WTC11 (cell line): Measurements from ENCODE around the gene CTNNA2. TPM values are rescaled to one million over a fixed set of nuclear protein-coding genes. Genes with fewer than 3 reads are reported as not detected.

Experiments
- ATAC-seq: fragments of 200-7000 bp; cut with Tn5 transposase; 2 replicates; pipeline ENCODE4 v1.10.0; 2021; ENCODE audit warnings: mild to moderate bottlenecking, moderate library complexity
- CTCF ChIA-PET: fragments of 300-600 bp; sonication (Branson Sonifier 250); formaldehyde crosslinking; loops from one replicate; lab custom pipeline; 2021; ENCODE audit warnings: antibody characterized with exemption; lab: Charles Lee
- POLR2A ChIA-PET: fragments of 350-600 bp; sonication (Branson Sonifier 250); formaldehyde crosslinking; loops from one replicate; lab custom pipeline; 2021; ENCODE audit warnings: antibody characterized with exemption; lab: Charles Lee
- DNase-seq: peaks from one replicate; pipeline ENCODE4 v3.0.0; 2021; ENCODE audit warnings: low spot score
- H3K27ac Mint-ChIP-seq: 2 replicates; pipeline ENCODE4 v1.8.0; 2021; ENCODE audit warnings: mixed read lengths
- H3K27me3 Mint-ChIP-seq: 2 replicates; pipeline ENCODE4 v1.8.0; 2021; ENCODE audit warnings: low read depth, mild to moderate bottlenecking, moderate library complexity, mixed read lengths
- H3K36me3 Mint-ChIP-seq: 2 replicates; pipeline ENCODE4 v1.8.0; 2021; ENCODE audit warnings: mixed read lengths
- H3K4me1 Mint-ChIP-seq: 2 replicates; pipeline ENCODE4 v1.8.0; 2022; ENCODE audit warnings: mixed read lengths
- H3K4me3 Mint-ChIP-seq: 2 replicates; pipeline ENCODE4 v1.8.0; 2021; ENCODE audit warnings: mild to moderate bottlenecking, moderate library complexity, mixed read lengths
- H3K9me3 Mint-ChIP-seq: 2 replicates; pipeline ENCODE4 v1.8.0; 2021; ENCODE audit warnings: mixed read lengths
- EMX1 ChIP-seq: fragments of 250-450 bp; sonication (Bioruptor Pico); IDR thresholded peaks from 2 replicates; pipeline ENCODE4 v1.8.0; 2021; ENCODE audit warnings: mild to moderate bottlenecking
- ESRRA ChIP-seq: sonication (generic); formaldehyde crosslinking; IDR thresholded peaks from 2 replicates; pipeline ENCODE4 v1.8.1; 2022; ENCODE audit warnings: mild to moderate bottlenecking, missing genetic modification reagents, borderline replicate concordance
- FOXJ3 ChIP-seq: sonication (generic); formaldehyde crosslinking; IDR thresholded peaks from 2 replicates; pipeline ENCODE4 v1.9.0; 2021; ENCODE audit warnings: missing genetic modification reagents, mild to moderate bottlenecking, borderline replicate concordance
- MLX ChIP-seq: sonication (generic); formaldehyde crosslinking; IDR thresholded peaks from 2 replicates; pipeline ENCODE4 v1.8.1; 2023; ENCODE audit warnings: mild to moderate bottlenecking, missing genetic modification reagents, moderate library complexity
- NFATC4 ChIP-seq: fragments of 250-450 bp; sonication (Bioruptor Pico); IDR thresholded peaks from 2 replicates; pipeline ENCODE4 v1.9.0; 2021; ENCODE audit warnings: mild to moderate bottlenecking
- NFE2L1 ChIP-seq: sonication (generic); formaldehyde crosslinking; IDR thresholded peaks from 2 replicates; pipeline ENCODE4 v1.8.1; 2023; ENCODE audit warnings: missing genetic modification reagents
- NR2C2 ChIP-seq: sonication (generic); formaldehyde crosslinking; IDR thresholded peaks from 2 replicates; pipeline ENCODE4 v1.8.0; 2022; ENCODE audit warnings: mild to moderate bottlenecking, missing genetic modification reagents
- OVOL2 ChIP-seq: fragments of 250-450 bp; sonication (Bioruptor Pico); IDR thresholded peaks from 2 replicates; pipeline ENCODE4 v1.9.0; 2021; ENCODE audit warnings: mild to moderate bottlenecking, borderline replicate concordance
- PRDM15 ChIP-seq: sonication (generic); formaldehyde crosslinking; IDR thresholded peaks from 2 replicates; pipeline ENCODE4 v1.8.0; 2022; ENCODE audit warnings: missing genetic modification reagents
- SMAD3 ChIP-seq: sonication (generic); formaldehyde crosslinking; IDR thresholded peaks from 2 replicates; pipeline ENCODE4 v1.8.0; 2022; ENCODE audit warnings: missing genetic modification reagents, mild to moderate bottlenecking, borderline replicate concordance
- SP1 ChIP-seq: sonication (generic); formaldehyde crosslinking; conservative IDR thresholded peaks from 2 replicates; pipeline ENCODE4 v1.8.1; 2022; ENCODE audit warnings: missing genetic modification reagents
- STAT6 ChIP-seq: sonication (generic); formaldehyde crosslinking; conservative IDR thresholded peaks from 2 replicates; pipeline ENCODE4 v1.8.1; 2023; ENCODE audit warnings: mild to moderate bottlenecking, low read depth, missing genetic modification reagents, moderate library complexity
- ZMAT4 ChIP-seq: fragments of 250-450 bp; sonication (Bioruptor Pico); IDR thresholded peaks from 2 replicates; pipeline ENCODE4 v1.9.0; 2021; ENCODE audit warnings: mild to moderate bottlenecking
- ZNF232 ChIP-seq: sonication (generic); formaldehyde crosslinking; IDR thresholded peaks from 2 replicates; pipeline ENCODE4 v1.8.0; 2022; ENCODE audit warnings: mild to moderate bottlenecking, missing genetic modification reagents
- ZNF416 ChIP-seq: fragments of 250-450 bp; sonication (Bioruptor Pico); IDR thresholded peaks from 2 replicates; pipeline ENCODE4 v1.9.0; 2021; ENCODE audit warnings: mild to moderate bottlenecking, inconsistent platforms
- total RNA-seq: library from RNA; stranded (reverse); gene quantifications from 3 replicates; pipeline ENCODE4 v1.2.3, GENCODE V29; 2021
- TF ChIP-seq, protein P1 (sequence below): sonication (generic); formaldehyde crosslinking; IDR thresholded peaks from 2 replicates; pipeline ENCODE4 v1.8.0; 2023; ENCODE audit warnings: mild to moderate bottlenecking, missing genetic modification reagents
- TF ChIP-seq, protein P2 (sequence below): fragments of 200-600 bp; IDR thresholded peaks from 2 replicates; pipeline ENCODE4 v1.8.0; 2022; ENCODE audit warnings: antibody characterized with exemption
- TF ChIP-seq, protein P3 (sequence below): fragments of 250-450 bp; sonication (Bioruptor Pico); IDR thresholded peaks from 2 replicates; pipeline ENCODE4 v1.9.0; 2021; ENCODE audit warnings: mild to moderate bottlenecking

CTNNA2 gene
- total RNA-seq, 1 experiment from 2014 or later, result 3.8 TPM

DNA sequence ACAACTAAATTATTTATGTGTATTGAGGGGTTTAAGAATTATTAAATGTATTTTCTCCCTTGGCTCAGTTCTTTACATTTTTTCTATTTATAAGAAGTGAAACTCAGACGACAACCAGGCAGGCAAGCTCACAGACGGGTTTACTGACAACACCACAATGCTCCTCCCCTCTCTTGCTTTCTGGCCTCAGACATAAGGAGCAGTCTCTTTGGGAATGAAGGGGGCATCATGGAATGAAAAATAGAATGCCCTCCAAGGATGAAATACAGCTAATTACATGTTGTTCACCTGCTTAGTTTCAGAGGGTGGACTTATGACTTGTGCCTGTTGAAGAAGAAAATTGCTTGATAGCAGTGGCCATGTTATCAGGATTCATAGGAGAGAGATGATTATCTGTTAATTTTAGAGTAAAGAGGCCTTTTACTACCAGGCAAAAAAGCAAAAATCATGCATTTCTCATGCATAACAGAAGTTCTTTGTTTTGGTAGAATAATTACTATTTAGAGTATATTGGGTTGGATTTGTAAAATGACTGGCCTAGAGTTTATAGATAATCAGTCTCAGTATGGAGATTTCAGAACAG lies 963.8 kb downstream of the CTNNA2 start:
- Mint-ChIP-seq H3K4me1 (peaks cover 11% of the 10 kb centered on the region), H3K27me3 (no peaks in the 10 kb centered on the region), H3K36me3 (0 out of 2 replicates have a peak, but pooled peaks cover under 1% of the 10 kb centered on the region), H3K9me3 (peaks cover 4% of the 10 kb centered on the region), H3K27ac (no peak overlapping the region), H3K4me3 (no peak overlapping the region)
- ChIA-PET CTCF (interaction anchor here (1.0 kb wide), 1 partner anchor 153 kb away, joined by 3 read pairs; no protein-coding TSS in a partner anchor), POLR2A (interaction anchor here (0.6 kb wide), 1 partner anchor 147 kb away, joined by 3 read pairs; no protein-coding TSS in a partner anchor)
- no peak for ATAC-seq
- no peak for DNase-seq
- TF ChIP-seq, protein P1, sequence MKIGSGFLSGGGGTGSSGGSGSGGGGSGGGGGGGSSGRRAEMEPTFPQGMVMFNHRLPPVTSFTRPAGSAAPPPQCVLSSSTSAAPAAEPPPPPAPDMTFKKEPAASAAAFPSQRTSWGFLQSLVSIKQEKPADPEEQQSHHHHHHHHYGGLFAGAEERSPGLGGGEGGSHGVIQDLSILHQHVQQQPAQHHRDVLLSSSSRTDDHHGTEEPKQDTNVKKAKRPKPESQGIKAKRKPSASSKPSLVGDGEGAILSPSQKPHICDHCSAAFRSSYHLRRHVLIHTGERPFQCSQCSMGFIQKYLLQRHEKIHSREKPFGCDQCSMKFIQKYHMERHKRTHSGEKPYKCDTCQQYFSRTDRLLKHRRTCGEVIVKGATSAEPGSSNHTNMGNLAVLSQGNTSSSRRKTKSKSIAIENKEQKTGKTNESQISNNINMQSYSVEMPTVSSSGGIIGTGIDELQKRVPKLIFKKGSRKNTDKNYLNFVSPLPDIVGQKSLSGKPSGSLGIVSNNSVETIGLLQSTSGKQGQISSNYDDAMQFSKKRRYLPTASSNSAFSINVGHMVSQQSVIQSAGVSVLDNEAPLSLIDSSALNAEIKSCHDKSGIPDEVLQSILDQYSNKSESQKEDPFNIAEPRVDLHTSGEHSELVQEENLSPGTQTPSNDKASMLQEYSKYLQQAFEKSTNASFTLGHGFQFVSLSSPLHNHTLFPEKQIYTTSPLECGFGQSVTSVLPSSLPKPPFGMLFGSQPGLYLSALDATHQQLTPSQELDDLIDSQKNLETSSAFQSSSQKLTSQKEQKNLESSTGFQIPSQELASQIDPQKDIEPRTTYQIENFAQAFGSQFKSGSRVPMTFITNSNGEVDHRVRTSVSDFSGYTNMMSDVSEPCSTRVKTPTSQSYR (CRISPR knock-in tag), result no peak
- TF ChIP-seq ZNF416 (no peak), SMAD3 (CRISPR knock-in tag) (no peak), ESRRA (CRISPR knock-in tag) (no peak), ZNF232 (CRISPR knock-in tag) (no peak), SP1 (no peak)
- TF ChIP-seq, protein P2, sequence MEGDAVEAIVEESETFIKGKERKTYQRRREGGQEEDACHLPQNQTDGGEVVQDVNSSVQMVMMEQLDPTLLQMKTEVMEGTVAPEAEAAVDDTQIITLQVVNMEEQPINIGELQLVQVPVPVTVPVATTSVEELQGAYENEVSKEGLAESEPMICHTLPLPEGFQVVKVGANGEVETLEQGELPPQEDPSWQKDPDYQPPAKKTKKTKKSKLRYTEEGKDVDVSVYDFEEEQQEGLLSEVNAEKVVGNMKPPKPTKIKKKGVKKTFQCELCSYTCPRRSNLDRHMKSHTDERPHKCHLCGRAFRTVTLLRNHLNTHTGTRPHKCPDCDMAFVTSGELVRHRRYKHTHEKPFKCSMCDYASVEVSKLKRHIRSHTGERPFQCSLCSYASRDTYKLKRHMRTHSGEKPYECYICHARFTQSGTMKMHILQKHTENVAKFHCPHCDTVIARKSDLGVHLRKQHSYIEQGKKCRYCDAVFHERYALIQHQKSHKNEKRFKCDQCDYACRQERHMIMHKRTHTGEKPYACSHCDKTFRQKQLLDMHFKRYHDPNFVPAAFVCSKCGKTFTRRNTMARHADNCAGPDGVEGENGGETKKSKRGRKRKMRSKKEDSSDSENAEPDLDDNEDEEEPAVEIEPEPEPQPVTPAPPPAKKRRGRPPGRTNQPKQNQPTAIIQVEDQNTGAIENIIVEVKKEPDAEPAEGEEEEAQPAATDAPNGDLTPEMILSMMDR, result no peak

DNA sequence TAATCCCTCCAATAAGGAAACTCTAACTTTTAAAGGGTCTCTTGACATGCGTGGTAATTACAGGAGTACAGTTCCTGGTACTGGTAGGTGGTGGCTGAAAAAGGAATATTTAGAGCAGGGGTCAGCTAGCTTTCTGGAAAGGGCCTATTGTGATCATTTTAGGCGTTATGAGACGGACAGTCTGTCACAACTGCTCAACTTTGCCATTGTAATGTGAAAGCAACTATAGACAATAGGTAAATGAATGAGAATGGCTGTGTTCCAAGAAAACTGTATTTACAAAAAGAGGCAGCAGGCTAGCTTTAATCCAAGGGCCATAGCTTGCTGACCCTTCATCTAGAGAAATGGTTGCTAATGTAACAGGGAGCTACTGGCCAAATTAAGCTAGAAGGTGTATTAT lies 969.4 kb downstream of the CTNNA2 start:
- H3K27me3 Mint-ChIP-seq, result no peaks in the 10 kb centered on the region
- no peaks in the 10 kb centered on the region for H3K36me3 Mint-ChIP-seq
- peaks cover 9% of the 10 kb centered on the region for H3K4me1 Mint-ChIP-seq
- H3K27ac Mint-ChIP-seq, result no peak overlapping the region
- ATAC-seq, result no peak
- TF ChIP-seq NFATC4 (CRISPR knock-in tag), result no peak
- TF ChIP-seq, protein P3, sequence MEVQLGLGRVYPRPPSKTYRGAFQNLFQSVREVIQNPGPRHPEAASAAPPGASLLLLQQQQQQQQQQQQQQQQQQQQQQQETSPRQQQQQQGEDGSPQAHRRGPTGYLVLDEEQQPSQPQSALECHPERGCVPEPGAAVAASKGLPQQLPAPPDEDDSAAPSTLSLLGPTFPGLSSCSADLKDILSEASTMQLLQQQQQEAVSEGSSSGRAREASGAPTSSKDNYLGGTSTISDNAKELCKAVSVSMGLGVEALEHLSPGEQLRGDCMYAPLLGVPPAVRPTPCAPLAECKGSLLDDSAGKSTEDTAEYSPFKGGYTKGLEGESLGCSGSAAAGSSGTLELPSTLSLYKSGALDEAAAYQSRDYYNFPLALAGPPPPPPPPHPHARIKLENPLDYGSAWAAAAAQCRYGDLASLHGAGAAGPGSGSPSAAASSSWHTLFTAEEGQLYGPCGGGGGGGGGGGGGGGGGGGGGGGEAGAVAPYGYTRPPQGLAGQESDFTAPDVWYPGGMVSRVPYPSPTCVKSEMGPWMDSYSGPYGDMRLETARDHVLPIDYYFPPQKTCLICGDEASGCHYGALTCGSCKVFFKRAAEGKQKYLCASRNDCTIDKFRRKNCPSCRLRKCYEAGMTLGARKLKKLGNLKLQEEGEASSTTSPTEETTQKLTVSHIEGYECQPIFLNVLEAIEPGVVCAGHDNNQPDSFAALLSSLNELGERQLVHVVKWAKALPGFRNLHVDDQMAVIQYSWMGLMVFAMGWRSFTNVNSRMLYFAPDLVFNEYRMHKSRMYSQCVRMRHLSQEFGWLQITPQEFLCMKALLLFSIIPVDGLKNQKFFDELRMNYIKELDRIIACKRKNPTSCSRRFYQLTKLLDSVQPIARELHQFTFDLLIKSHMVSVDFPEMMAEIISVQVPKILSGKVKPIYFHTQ, result no peak
- TF ChIP-seq ESRRA (CRISPR knock-in tag), result no peak
- no peak for TF ChIP-seq FOXJ3
- TF ChIP-seq NR2C2, result no peak
- no peak for TF ChIP-seq OVOL2 (CRISPR knock-in tag)
- TF ChIP-seq STAT6 (CRISPR knock-in tag), result no peak
- TF ChIP-seq NFE2L1, result no peak
- no peak for TF ChIP-seq EMX1 (CRISPR knock-in tag)
- no peak for TF ChIP-seq MLX (CRISPR knock-in tag)
- no peak for TF ChIP-seq ZMAT4
- no peak for TF ChIP-seq PRDM15
- CTCF ChIA-PET, result no interaction called here
- H3K9me3 Mint-ChIP-seq, result no peaks in the 10 kb centered on the region
- POLR2A ChIA-PET, result no interaction called here
- no peak overlapping the region for H3K4me3 Mint-ChIP-seq
- no peak for DNase-seq
